HepG2 (cell line): ENCODE data around the gene UFL1. TPM values are rescaled to one million over a fixed set of nuclear protein-coding genes. Genes with fewer than 3 reads are reported as not detected.

Experiments used
- BCL6 ChIP-seq: IDR thresholded peaks from 2 replicates; pipeline ENCODE4 v1.6.1; 2016; ENCODE audit warnings: missing genetic modification reagents, missing compliant biosample characterization
- BRD4 ChIP-seq: sonication (generic); formaldehyde crosslinking; IDR thresholded peaks from 2 replicates; pipeline ENCODE4 v1.4.0; 2020; ENCODE audit warnings: missing genetic modification reagents
- CBFB ChIP-seq: sonication (generic); formaldehyde crosslinking; IDR thresholded peaks from 2 replicates; pipeline ENCODE4 v1.4.0; 2020; ENCODE audit warnings: missing genetic modification reagents
- HOXA9 ChIP-seq: sonication (generic); formaldehyde crosslinking; IDR thresholded peaks from 2 replicates; pipeline ENCODE4 v1.8.1; 2022; ENCODE audit warnings: missing genetic modification reagents, mild to moderate bottlenecking, moderate library complexity, borderline replicate concordance
- MXD1 ChIP-seq: sonication (generic); formaldehyde crosslinking; IDR thresholded peaks from 2 replicates; pipeline ENCODE4 v1.4.0; 2020; ENCODE audit warnings: mild to moderate bottlenecking, missing genetic modification reagents
- NR2F2 ChIP-seq: IDR thresholded peaks from 2 replicates; pipeline ENCODE4 v1.6.1; 2012; ENCODE audit warnings: low read depth, inconsistent platforms, borderline replicate concordance
- PBX3 ChIP-seq: sonication (generic); formaldehyde crosslinking; IDR thresholded peaks from 2 replicates; pipeline ENCODE4 v1.8.1; 2023; ENCODE audit warnings: missing genetic modification reagents, inconsistent platforms, borderline replicate concordance
- POLR2AphosphoS5 ChIP-seq: IDR thresholded peaks from 2 replicates; pipeline ENCODE4 v1.6.1; 2012; ENCODE audit warnings: low read depth, low read length
- SCMH1 ChIP-seq: sonication (generic); formaldehyde crosslinking; IDR thresholded peaks from 2 replicates; pipeline ENCODE4 v1.9.0; 2021; ENCODE audit warnings: missing genetic modification reagents, mild to moderate bottlenecking, borderline replicate concordance
- ZMYM2 ChIP-seq: sonication (generic); formaldehyde crosslinking; IDR thresholded peaks from 2 replicates; pipeline ENCODE4 v1.8.0; 2022; ENCODE audit warnings: mild to moderate bottlenecking, missing genetic modification reagents
- ZNF343 ChIP-seq: sonication (generic); formaldehyde crosslinking; IDR thresholded peaks from 2 replicates; pipeline ENCODE4 v1.4.0; 2020; ENCODE audit warnings: mild to moderate bottlenecking, missing genetic modification reagents
- ZSCAN22 ChIP-seq: sonication (generic); formaldehyde crosslinking; IDR thresholded peaks from 2 replicates; pipeline ENCODE4 v1.4.0; 2020; ENCODE audit warnings: mild to moderate bottlenecking, missing genetic modification reagents
- ZSCAN31 ChIP-seq: sonication (generic); formaldehyde crosslinking; IDR thresholded peaks from 2 replicates; pipeline ENCODE4 v1.5.0; 2020; ENCODE audit warnings: low read depth, mild to moderate bottlenecking, missing genetic modification reagents
- polyA plus RNA-seq, 8 experiments: library from polyadenylated mRNA; depleted of rRNA in 3 of 8; stranded (reverse) in 7 of 8; unstranded in 1 of 8; fragments of >200 nt; fragmentation: Illumina TruSeq in 4 of 8; extraction: Trizol in 4 of 8; gene quantifications; 2 replicates each; pipeline versions ENCODE4 v1.2.1 to v1.2.3, GENCODE V29; 2011 to 2016; ENCODE audit warnings: low read depth in 4 of 8, missing spikeins in 1 of 8, mixed read lengths in 1 of 8; ENCODE audit not compliant: insufficient read depth in 1 of 8
- total RNA-seq, 5 experiments: library from RNA; depleted of rRNA; stranded (reverse); fragments of >200 nt; fragmentation: Illumina TruSeq; extraction: Trizol; gene quantifications; 2 replicates each; pipeline ENCODE4 v1.2.3, GENCODE V29; 2016; ENCODE audit warnings: low read depth in 1 of 5
- TF ChIP-seq, protein P1 (sequence below): sonication (generic); formaldehyde crosslinking; IDR thresholded peaks from 2 replicates; pipeline ENCODE4 v1.4.0; 2020; ENCODE audit warnings: missing genetic modification reagents
- TF ChIP-seq, protein P2 (sequence below): sonication (generic); formaldehyde crosslinking; IDR thresholded peaks from 2 replicates; pipeline ENCODE4 v1.4.0; 2020; ENCODE audit warnings: missing genetic modification reagents

UFL1 gene
- total and polyA plus RNA-seq, 2 of the 13 experiments (the other 11 are each of a cell fraction or from before 2014, with no cell fraction given), result 8.8 to 24.7 TPM

DNA sequence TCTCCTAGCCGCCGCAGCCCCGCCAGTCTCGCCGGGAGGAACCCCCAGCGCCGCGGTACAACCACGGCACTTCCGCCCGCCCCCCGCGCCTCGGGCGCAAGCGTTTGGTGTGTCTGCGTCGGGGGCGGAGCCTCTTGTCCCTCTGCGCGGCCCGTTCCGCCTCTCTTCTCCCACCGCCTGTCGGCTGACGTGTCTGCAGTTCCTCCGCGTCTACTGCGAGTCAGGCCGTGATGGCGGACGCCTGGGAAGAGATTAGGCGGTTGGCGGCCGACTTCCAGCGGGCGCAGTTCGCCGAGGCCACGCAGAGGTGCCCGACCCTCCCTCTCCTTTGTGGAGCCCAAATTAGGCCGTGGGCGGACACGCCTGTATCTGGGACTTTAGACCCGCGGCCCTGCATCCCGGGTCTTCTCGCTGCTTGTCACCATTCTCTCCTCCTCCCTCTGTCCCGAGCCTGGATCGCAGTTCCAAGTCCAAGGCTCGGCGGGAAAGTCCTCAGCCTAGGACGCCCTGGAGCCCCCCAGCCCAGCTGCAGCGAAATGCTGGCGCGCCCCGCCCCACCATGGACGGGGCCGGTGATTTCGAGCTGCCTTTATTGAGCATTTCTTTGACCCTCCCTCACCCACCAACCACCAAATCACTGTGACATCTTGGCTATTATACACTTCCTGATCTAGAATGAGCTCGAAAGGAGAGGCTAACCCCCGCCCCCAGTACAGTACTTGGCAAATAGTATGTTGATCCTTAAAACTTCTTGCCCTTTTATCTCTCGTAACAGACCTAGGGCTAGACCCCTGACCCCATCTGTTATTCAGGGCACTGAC lies at the start of gene UFL1 (continued):
- TF ChIP-seq, protein P1, sequence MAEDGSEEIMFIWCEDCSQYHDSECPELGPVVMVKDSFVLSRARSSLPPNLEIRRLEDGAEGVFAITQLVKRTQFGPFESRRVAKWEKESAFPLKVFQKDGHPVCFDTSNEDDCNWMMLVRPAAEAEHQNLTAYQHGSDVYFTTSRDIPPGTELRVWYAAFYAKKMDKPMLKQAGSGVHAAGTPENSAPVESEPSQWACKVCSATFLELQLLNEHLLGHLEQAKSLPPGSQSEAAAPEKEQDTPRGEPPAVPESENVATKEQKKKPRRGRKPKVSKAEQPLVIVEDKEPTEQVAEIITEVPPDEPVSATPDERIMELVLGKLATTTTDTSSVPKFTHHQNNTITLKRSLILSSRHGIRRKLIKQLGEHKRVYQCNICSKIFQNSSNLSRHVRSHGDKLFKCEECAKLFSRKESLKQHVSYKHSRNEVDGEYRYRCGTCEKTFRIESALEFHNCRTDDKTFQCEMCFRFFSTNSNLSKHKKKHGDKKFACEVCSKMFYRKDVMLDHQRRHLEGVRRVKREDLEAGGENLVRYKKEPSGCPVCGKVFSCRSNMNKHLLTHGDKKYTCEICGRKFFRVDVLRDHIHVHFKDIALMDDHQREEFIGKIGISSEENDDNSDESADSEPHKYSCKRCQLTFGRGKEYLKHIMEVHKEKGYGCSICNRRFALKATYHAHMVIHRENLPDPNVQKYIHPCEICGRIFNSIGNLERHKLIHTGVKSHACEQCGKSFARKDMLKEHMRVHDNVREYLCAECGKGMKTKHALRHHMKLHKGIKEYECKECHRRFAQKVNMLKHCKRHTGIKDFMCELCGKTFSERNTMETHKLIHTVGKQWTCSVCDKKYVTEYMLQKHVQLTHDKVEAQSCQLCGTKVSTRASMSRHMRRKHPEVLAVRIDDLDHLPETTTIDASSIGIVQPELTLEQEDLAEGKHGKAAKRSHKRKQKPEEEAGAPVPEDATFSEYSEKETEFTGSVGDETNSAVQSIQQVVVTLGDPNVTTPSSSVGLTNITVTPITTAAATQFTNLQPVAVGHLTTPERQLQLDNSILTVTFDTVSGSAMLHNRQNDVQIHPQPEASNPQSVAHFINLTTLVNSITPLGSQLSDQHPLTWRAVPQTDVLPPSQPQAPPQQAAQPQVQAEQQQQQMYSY (CRISPR knock-in tag), result no peak
- TF ChIP-seq POLR2AphosphoS5 (peak; percentile 97), PBX3 (CRISPR knock-in tag) (no peak), MXD1 (CRISPR knock-in tag) (peak; percentile 83), ZSCAN31 (CRISPR knock-in tag) (peak; percentile 56; the same call in 1 of the 2 replicates), ZSCAN22 (CRISPR knock-in tag) (peak; percentile 87), SCMH1 (no peak), ZMYM2 (CRISPR knock-in tag) (peak; percentile 59; the same call in 1 of the 2 replicates), NR2F2 (peak; percentile 15; the same call in 1 of the 2 replicates), ZNF343 (CRISPR knock-in tag) (peak; percentile 95), BCL6 (CRISPR knock-in tag) (0 out of 2 replicates have a peak, but pooled peaks have one; percentile 35), CBFB (0 out of 2 replicates have a peak, but pooled peaks have one; percentile 44), HOXA9 (no peak), BRD4 (peak; percentile 82)
- TF ChIP-seq, protein P2, sequence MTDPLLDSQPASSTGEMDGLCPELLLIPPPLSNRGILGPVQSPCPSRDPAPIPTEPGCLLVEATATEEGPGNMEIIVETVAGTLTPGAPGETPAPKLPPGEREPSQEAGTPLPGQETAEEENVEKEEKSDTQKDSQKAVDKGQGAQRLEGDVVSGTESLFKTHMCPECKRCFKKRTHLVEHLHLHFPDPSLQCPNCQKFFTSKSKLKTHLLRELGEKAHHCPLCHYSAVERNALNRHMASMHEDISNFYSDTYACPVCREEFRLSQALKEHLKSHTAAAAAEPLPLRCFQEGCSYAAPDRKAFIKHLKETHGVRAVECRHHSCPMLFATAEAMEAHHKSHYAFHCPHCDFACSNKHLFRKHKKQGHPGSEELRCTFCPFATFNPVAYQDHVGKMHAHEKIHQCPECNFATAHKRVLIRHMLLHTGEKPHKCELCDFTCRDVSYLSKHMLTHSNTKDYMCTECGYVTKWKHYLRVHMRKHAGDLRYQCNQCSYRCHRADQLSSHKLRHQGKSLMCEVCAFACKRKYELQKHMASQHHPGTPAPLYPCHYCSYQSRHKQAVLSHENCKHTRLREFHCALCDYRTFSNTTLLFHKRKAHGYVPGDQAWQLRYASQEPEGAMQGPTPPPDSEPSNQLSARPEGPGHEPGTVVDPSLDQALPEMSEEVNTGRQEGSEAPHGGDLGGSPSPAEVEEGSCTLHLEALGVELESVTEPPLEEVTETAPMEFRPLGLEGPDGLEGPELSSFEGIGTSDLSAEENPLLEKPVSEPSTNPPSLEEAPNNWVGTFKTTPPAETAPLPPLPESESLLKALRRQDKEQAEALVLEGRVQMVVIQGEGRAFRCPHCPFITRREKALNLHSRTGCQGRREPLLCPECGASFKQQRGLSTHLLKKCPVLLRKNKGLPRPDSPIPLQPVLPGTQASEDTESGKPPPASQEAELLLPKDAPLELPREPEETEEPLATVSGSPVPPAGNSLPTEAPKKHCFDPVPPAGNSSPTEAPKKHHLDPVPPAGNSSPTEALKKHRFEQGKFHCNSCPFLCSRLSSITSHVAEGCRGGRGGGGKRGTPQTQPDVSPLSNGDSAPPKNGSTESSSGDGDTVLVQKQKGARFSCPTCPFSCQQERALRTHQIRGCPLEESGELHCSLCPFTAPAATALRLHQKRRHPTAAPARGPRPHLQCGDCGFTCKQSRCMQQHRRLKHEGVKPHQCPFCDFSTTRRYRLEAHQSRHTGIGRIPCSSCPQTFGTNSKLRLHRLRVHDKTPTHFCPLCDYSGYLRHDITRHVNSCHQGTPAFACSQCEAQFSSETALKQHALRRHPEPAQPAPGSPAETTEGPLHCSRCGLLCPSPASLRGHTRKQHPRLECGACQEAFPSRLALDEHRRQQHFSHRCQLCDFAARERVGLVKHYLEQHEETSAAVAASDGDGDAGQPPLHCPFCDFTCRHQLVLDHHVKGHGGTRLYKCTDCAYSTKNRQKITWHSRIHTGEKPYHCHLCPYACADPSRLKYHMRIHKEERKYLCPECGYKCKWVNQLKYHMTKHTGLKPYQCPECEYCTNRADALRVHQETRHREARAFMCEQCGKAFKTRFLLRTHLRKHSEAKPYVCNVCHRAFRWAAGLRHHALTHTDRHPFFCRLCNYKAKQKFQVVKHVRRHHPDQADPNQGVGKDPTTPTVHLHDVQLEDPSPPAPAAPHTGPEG (CRISPR knock-in tag), result peak; percentile 79
